Right ventricle myocardium inferior (tissue), 1 donor: ENCODE results near the gene ACOX1. TPM values are rescaled to one million over a fixed set of nuclear protein-coding genes. Genes with fewer than 3 reads are reported as not detected.
A peak's percentile ranks its signal among the peaks of the same experiment; 100 is the strongest.

Source experiments
- ATAC-seq: fragments of 200-7000 bp; cut with Tn5 transposase; one replicate; pipeline ENCODE4 v1.9.1; 2020; ENCODE audit warnings: mild to moderate bottlenecking, moderate library complexity
- DNase-seq: peaks from one replicate; pipeline ENCODE4 v3.0.0; 2021; ENCODE audit errors: missing footprints
- intact Hi-C: fragments of 100-400 bp; cut with DNase I; formaldehyde crosslinking; loops from one replicate; pipeline ENCODE4 v1.11.0; 2022
- total RNA-seq: library from RNA; stranded (reverse); fragmentation: NEBNext Ultra II Directional; extraction: Animal tissue kit (Norgen Biotek cat#: 25700); gene quantifications from one replicate; pipeline ENCODE4 v1.2.1, GENCODE V29; 2021
- donor health status: DM: no; HTN: yes; CAD: no; lungs with severe emphysema.

The ACOX1 gene
- total RNA-seq, 1 donor from 2014 or later: 80.9 TPM

DNA sequence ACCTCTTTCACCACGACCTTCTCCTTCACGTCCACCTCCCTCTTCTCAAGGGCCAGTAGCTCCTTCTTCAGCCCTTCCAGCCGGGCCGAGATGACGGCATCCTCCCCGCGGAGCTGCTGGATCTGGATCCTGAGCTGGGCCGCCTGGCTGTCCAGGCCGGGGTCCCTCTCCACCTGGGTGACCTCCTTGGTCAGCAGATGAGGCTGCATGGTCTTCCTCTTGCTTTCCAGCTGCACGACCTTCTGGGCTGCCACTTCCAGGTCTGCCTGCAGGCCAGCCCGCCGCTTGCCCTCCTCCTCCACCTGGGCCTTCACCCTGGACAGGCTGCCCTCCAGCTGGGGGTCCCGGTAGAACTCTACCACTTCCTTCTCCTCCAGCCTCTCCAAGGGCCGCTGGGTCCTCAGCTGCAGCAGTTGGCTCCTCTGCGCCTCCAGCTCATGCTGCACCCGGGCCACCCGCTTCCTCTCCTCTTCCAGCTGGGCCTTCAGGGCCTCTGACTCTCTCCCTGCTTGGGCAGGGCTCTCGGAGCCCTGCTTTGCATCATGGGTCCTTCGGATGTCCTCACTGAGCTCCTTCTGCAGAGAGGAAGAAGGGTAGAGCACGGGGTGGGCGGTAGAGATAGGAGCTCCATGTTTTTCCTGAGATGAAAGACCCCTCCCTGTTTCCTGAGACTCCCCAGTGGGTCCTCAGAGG is 31.1 kb upstream of the ACOX1 start:
- intact Hi-C loops: loop anchor here (5.0 to 10.0 kb wide), 2 partner anchors 235 to 287 kb away; a partner anchor contains a TSS

DNA sequence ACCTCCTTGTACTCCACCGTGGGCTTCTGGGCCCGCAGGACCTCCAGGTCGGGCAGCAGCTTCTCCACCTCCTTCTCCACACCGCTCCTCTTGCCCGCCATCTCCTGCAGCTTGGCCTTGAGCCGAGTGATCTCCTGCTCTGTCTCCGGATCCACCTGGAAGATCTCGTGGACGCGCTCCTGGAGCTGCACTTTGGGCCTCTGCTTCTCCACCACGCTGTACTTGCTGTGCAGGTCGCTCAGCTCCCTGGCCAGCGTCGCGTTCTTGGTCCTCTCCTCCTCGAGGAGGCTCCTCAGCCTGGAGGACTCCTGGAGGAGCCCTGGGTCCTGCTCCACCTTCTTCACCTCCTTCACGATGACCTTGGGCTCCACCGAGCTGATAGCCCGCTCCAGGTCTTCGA is 30.5 kb upstream of the ACOX1 start:
- DNase-seq (no peak), ATAC-seq (no peak)
- intact Hi-C loops: loop anchor here (10.0 kb wide), 1 partner anchor 235 kb away; a partner anchor contains a TSS

More for the DNA sequence above, 31.1 kb upstream of the ACOX1 start:
- DNase-seq (no peak), ATAC-seq (no peak)

DNA sequence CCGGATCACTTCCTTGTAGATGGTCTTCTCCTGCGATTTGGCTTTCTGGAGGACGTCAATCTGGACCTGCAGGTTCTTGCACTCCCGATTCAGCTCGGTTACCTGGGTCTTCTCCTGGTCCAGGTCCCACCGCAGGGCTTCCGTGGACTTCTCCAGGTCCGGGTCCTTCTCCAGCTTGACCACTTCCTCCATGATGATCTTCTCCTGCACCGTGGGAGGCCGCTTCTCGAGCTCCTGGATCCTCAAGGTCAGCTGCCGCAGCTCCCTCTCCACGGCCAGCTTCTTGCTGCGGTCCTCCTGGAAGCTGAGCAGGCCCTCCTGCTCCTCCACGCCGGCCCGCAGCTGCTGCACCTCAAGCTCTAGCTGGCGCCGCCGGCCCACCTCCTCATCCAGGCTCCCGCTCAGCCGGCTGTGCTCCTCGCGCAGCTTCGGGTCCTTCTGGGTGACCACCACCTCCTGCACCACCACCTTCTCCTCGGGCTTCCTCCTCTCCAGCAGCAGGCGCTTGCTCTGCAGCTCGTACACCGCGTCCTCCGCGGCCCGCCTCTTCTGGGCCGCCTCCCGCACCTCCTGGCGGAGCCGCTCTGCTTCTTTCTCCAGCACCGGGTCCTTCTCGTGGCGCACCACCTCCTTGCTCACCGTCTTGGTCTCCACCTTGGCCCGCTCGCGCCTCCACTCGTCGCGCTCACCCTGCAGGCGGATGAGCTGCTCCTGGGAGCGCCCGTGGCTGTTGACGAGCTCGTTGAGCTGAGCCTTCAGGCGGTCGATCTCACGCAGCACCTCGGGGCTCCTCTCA is 29.9 kb upstream of the ACOX1 start:
- DNase-seq: no peak
- intact Hi-C loops: loop anchor here (10.0 kb wide), 1 partner anchor 234 kb away; a partner anchor contains a TSS
- no peak for ATAC-seq

DNA sequence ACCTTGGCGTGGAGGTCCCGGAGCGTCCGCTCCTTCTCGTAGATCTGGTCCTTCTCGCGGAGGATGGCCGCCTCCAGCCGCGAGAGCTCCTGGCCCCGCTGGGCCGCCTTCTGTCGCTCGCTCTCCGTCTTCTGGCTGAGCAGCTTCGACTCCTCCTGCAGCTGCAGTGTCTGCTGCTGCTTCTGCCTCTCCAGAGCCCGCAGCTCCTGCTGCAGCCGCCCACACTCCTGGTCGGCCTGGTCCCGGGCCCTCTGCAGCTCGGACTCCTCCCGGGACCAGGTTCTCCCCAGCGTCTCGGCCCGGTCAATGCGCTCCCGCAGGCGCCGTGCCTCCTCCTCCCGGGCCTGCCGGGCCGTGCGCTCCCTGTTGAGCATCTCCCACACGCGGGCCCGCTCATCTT is 29.2 kb upstream of the ACOX1 start:
- intact Hi-C loops: loop anchor here (10.0 kb wide), 1 partner anchor 233 kb away; a partner anchor contains a TSS
- DNase-seq: no peak
- ATAC-seq: no peak

DNA sequence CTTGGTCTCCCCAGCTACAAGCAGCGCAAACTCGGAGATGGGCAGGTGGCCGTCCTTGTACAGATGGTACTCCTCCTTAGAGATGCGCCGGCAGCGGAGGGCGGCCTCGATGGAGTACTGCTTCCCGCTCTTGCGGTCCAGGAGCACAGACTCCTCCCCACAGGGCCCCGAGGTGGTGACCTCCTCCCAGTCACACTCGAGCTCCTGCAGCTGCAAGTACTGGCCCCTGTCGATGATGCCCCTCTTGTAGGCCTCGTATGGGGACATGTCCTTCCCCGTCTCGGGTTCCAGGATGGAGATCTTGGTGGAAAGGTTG is 28.8 kb upstream of the ACOX1 start:
- no peak for ATAC-seq
- intact Hi-C loops: loop anchor here (10.0 kb wide), 1 partner anchor 233 kb away; a partner anchor contains a TSS
- DNase-seq: no peak

DNA sequence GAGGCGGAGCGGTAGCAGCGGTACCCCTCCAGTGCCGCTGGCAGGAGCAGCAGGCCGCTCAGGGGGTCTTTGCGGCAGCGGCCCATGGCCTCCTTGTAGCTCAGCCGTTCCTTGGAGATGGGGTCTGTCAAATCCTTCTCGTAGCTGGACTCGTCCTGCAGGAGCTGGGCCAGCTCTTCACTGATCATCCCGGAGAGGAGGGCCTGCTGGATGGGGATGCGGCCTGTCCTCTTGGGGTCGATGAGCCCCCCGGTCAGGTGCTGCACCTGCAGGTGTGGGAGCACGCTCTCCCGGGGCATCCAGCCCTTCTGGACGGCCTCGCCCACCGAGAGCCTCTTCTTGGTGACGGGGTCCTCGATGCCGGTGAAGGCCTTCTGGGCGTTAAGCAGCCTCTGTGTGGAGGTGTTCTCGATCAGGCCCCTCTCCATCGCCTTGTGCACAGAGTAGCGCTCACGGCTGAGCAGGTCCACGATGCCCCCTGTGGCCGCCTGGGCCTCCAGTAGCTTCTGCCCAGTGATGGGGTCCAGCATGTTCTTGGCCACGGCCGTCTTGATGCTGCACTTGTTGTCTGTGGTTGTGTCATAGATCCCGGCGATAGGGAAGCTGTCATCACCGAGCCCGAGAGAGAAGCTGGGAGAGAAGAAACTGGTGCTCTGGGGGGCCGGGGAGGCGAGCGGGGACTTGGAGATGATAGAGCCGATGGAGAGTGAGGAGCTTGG is 28.3 kb upstream of the ACOX1 start:
- no peak for ATAC-seq
- no peak for DNase-seq
- intact Hi-C loops: loop anchor here (10.0 kb wide), 1 partner anchor 232 kb away; a partner anchor contains a TSS

DNA sequence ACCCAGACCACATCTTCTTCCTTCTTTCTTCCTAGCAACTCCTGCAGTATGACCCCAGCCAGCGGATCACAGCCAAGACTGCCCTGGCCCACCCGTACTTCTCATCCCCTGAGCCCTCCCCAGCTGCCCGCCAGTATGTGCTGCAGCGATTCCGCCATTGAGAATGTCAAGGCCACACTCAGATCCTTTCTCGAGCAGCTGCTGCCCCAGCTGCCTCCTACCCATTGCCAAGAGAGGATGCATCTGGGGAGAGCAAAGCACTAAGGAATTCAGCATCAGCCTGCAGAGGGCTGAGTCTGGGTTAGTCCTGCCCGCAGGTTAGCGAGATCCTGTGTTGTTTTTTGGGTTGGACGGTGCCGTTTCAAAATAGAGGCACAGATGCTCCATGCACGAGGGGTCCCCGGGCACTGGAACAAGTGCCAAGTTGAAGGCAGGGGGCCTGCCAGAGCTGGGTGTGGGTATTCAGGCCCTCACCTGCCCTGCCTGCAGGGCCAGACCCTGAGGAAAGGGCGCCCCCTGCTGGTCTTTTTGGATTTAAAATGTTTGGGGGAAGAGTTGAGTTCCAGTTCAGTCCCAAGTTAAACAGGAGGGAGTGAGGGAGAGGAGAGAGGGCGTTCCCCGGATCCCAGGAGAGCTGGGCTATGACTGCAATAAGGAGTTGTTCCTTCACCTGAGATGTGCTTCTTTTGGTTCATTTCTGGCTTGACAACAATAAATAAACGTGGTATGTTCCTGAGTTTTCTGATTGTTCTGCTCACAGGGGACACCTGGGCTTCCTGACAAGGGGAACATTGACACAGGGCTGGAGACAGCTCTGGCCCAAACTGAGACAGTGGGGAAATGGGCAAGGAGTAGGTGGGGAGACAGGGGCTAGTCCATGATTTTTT is 26.5 kb upstream of the ACOX1 start:
- peak; percentile 70 for ATAC-seq
- DNase-seq: no peak
- intact Hi-C loops: loop anchor here (1.0 to 10.0 kb wide), 2 partner anchors 100 to 231 kb away; a partner anchor contains a TSS

DNA sequence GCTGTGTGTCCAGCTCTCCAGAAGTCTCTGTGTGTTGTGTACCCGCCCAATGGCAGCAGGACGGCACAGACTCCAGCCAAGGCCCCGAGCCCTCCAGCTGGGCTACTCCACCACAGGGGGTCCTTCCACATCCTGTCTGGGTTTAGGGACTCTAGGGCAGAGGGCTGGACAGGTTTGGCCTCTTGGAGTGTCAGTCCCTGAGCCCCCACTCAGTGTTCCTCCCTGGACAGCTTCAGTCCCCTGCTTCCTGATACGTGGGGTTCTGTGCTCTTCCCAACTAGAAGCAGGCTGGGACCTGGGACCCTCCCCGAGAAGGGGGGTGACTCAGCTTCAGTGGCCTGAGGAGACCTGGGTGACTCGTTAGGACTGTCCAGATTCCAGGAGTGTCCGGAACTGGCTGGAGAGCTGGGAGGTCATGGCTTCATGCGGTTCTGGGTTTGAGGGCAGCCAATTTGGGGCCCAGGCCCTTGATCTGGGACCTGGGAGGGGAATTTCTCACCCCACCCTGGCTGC is 25.8 kb upstream of the ACOX1 start:
- DNase-seq: no peak
- ATAC-seq: no peak
- intact Hi-C loops: loop anchor here (1.0 to 10.0 kb wide), 2 partner anchors 100 to 230 kb away; a partner anchor contains a TSS

DNA sequence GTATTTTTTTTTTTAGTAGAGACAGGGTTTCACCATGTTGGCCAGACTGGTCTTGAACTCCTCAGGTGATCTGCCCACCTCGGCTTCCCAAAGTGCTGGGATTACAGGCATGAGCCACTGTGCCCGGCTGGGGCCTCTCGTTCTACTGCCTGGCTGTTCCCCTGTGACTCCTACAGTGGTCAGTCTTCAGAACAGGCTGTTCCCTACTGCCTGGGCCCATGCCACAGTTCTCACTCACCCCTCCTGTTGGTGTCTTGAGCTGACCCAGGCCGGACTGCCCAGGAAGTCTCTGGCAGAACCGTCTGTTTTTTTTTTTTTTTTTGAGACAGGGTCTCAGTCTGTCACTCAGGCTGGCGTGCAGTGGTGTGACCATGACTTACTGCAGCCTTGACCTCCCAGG is 24.9 kb upstream of the ACOX1 start:
- ATAC-seq: no peak
- DNase-seq: no peak
- intact Hi-C loops: loop anchor here (10.0 kb wide), 1 partner anchor 229 kb away; a partner anchor contains a TSS

DNA sequence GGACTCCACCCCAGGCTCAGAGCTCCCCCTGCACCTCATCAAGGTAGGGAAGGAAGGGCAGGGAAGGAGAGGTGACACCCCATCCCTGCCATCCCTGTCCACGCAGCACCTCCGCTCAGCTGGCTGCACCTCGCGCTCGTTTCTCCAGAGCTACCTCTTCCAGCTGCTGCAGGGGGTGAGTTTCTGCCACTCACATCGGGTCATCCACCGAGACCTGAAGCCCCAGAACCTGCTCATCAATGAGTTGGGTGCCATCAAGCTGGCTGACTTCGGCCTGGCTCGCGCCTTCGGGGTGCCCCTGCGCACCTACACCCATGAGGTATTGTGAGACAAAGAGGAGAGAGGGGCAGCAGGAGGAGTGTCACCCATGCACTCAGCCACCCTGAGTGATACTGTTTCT is 23.1 kb upstream of the ACOX1 start:
- no peak for DNase-seq
- ATAC-seq: no peak
- intact Hi-C loops: loop anchor here (10.0 kb wide), 1 partner anchor 227 kb away; a partner anchor contains a TSS

DNA sequence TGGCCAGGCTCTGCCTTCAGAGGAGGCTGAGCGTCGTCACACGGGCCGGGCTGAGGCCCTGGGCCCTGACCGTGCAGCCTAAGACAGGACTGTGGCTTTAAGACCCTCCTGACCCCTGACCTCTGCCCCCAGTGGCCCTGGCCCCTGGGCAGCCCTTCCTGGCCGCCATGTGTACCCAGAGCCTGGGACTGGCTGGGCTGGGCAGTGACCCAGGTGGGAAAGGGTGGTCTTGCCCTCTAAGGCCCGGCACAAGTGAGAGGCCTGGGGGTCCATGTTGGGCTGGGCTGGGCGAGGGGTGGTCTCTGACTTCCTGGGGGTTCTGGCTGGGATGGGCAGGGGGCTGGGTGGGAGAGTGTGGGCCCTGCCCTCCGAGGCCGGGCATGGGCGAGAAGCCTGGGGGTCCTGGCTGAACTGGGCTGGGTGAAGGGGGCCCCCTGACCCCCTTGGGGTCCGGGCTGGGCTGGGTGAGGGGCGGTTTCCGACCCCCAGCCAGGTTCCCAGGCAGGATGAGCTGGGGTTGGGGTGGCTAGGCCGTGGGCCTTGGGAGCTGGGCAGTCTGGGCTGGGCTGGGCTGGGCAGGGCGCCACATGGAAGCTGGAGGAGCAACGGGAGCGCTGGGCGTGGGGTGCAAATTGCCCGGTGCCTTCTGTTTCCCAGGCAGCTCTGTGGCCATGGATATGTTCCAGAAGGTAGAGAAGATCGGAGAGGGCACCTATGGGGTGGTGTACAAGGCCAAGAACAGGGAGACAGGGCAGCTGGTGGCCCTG is 22.0 kb upstream of the ACOX1 start, which contains the start of gene CDK3:
CDK3 (plus strand) TSS at position 101 of the 767 bp plus-strand sequence; CDS start at position 672, 571 bp downstream.
- ATAC-seq (no peak), DNase-seq (no peak)
- intact Hi-C loops: loop anchor here (10.0 kb wide), 1 partner anchor 226 kb away; a partner anchor contains a TSS

DNA sequence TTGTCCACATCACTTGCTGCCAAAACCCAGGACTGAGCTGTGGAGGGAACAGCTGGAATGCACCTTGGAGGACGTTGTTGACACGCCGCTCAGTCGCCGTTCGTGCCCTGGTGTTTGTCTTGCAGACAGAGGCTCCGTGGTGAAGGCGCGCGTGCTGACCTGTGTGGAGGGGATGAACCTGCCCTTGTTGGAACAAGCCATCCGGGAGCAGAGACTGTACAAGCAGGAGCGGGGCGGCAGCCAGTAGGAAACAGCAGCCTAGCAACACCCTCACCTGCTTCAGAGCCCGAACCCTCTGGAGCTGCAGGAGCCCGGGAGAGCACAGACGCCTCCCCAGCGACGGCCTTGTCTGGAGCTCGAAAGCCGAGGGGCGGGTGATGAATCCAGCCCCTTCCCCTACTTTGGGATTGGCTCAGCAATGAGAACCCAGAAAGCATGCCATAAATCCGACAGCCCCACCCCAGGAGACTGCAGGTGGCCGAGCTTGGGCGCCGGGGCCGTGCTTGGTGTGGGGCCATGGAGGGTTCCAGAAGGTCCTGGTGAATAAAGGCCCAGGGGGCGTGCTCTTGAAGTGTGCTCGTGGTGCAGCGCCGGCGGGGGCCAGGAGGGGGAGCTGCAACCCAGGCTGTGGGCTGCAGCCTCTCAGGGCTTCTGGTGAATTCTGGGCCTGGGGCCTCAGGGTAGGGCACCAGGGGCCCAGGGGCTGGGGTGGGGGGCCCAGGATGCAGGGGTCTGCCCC is 21.2 kb upstream of the ACOX1 start:
- no peak for ATAC-seq
- intact Hi-C loops: loop anchor here (10.0 kb wide), 1 partner anchor 225 kb away; a partner anchor contains a TSS

DNA sequence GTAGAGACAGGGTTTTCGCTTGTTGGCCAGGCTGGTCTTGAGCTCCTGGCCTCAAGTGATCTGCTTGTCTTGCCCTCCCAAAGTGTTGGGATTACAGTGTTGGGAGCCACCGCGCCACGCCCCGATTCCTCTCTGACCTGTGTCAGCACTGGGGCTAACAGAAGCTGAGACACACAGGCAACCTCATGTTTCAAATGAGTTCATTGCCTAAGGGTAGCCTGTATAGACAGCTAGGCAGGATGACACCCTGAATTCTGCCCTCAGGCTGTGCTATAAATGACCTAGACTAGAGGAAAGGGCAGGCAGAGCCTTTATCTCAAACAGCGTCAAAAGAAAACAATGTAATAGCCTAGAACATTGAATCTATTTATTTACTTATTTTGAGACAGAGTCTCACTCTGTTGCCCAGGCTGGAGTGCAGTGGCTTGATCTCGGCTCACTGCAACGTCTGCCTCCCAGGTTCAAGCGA is 19.4 kb upstream of the ACOX1 start:
- intact Hi-C loops: no loop called here
- DNase-seq (no peak), ATAC-seq (no peak)

More for the DNA sequence above, 21.2 kb upstream of the ACOX1 start:
- DNase-seq: peak; percentile 81

DNA sequence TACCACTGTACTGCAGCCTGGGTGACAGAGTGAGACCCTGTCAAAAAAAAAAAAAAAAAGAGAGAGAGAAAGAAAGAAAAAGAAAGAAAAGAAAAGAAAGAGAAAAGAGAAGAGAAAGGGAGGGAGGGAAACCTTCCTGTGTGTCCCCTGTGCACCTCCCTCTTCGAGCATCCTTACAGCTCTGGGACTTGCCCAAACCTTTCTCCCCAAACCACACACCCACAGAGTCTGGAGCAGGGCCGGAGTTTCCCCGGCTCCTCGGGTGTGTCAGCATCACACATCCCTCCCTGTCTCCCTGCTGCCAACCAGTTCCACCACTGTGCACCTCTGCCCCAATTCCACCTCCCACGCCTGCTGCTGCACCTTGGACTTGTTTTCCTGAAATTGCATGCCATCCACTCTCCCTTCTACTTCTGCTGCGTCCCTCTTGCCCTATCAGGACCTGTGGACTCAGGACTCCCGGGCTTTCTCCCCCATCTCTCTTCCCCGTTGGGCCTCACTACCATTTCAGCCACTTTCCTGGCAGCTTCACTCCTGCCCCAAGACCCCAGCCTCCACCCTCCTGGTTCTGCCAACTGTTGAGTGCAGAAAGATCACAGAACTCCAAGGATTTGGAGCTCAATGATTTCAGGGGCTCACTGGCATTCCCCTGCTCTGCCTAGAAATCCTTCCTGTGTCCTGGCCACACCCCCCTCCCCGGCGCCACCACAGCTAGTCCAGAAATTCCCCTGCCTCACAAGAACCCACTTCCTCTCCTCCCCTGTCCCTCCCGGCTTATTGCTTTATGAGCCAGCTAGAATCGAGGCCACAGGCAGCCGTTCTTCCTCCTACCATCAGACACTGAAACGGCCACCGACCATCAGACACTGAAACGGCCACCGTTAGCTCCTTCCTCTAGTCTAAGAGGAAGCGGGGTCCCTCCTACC is 18.0 kb upstream of the ACOX1 start:
- DNase-seq (no peak), ATAC-seq (no peak)
- intact Hi-C loops: no loop called here

DNA sequence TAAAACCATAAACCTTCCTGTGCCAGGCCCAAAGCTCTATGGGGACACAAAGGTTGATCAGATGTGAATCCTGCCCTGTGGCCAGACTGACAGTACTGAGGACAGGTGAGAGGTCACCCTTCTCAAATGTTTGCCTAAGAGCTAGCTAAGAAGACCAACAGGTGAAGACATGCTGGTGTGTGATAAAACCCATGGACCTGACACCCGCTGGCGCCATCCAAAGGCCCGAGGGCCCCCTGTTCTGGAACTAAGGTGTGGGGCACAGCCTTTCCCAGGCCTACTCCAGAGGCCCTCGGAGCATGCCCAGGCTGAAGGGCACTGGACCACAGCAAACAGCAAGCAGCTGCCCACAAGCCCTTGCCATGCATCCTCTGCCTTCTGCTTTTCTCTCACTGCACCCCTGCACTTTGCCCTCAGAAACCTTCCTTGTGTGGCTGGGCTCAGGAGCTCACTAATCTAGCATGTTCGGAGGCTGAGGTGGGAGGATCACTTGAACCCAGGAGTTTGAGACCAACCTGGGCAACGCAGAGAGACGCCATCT is 16.5 kb upstream of the ACOX1 start:
- no peak for DNase-seq
- ATAC-seq: no peak
- intact Hi-C loops: no loop called here
